GM12878 (cell line): Measurements from ENCODE around the gene ACOX1. TPM values are rescaled to one million over a fixed set of nuclear protein-coding genes. Genes with fewer than 3 reads are reported as not detected.

Experiments used
- ASH2L ChIP-seq: fragments of 300-600, 200-600 bp; sonication (generic); IDR thresholded peaks from 2 replicates; pipeline ENCODE4 v1.6.1; 2017; ENCODE audit warnings: low read depth, mild to moderate bottlenecking, borderline replicate concordance
- BCLAF1 ChIP-seq: fragments of 450-650 bp; IDR thresholded peaks from 2 replicates; pipeline ENCODE4 v1.6.1; 2017; ENCODE audit warnings: antibody characterized with exemption, mild to moderate bottlenecking, moderate library complexity
- CHD2 ChIP-seq: IDR thresholded peaks from 2 replicates; pipeline ENCODE4 v1.6.1; 2011; ENCODE audit warnings: low read depth, low read length, improper control_type of control experiment, borderline replicate concordance
- CREB1 ChIP-seq: IDR thresholded peaks from 2 replicates; pipeline ENCODE4 v1.6.1; 2012; ENCODE audit warnings: low read depth, mild to moderate bottlenecking, inconsistent platforms
- EED ChIP-seq: sonication (generic); IDR thresholded peaks from 2 replicates; pipeline ENCODE4 v1.6.1; 2016; ENCODE audit warnings: antibody characterized with exemption, low read depth
- ETV6 ChIP-seq, 2 experiments: fragments of 450-650 bp in 1 of 2; IDR thresholded peaks in 1 of 2; conservative IDR thresholded peaks in 1 of 2; 2 replicates each; pipeline ENCODE4 v1.6.1; 2014; ENCODE audit warnings: antibody characterized with exemption in 1 of 2, borderline replicate concordance in 1 of 2, low read depth in 1 of 2, mild to moderate bottlenecking in 1 of 2, moderate library complexity in 1 of 2
- FOS ChIP-seq: IDR thresholded peaks from 3 replicates; pipeline ENCODE4 v1.6.1; 2011; ENCODE audit warnings: borderline replicate concordance; ENCODE audit not compliant: insufficient read length; ENCODE audit errors: extremely low read depth
- HDGF ChIP-seq: fragments of 450-650 bp; IDR thresholded peaks from 2 replicates; pipeline ENCODE4 v1.6.1; 2016; ENCODE audit warnings: antibody characterized with exemption
- IKZF1 ChIP-seq: fragments of 450-650 bp; conservative IDR thresholded peaks from 2 replicates; pipeline ENCODE4 v1.6.1; 2017; ENCODE audit warnings: antibody characterized with exemption, mild to moderate bottlenecking
- MAX ChIP-seq: IDR thresholded peaks from 2 replicates; pipeline ENCODE4 v1.6.1; 2012; ENCODE audit warnings: low read depth, low read length, improper control_type of control experiment
- NRF1 ChIP-seq: conservative IDR thresholded peaks from 2 replicates; pipeline ENCODE4 v1.6.1; 2011; ENCODE audit warnings: mild to moderate bottlenecking, low read depth, low read length, improper control_type of control experiment
- POLR2A ChIP-seq: IDR thresholded peaks from 2 replicates; pipeline ENCODE4 v1.6.1; 2011; ENCODE audit warnings: low read depth, mild to moderate bottlenecking, low read length
- POLR2AphosphoS5 ChIP-seq: IDR thresholded peaks from 2 replicates; pipeline ENCODE4 v1.6.1; 2011; ENCODE audit warnings: mild to moderate bottlenecking, low read length, inconsistent platforms
- SIN3A ChIP-seq: IDR thresholded peaks from 2 replicates; pipeline ENCODE4 v1.6.1; 2012; ENCODE audit warnings: low read depth, low read length, improper control_type of control experiment
- SRF ChIP-seq, 2 experiments: IDR thresholded peaks; 2 replicates each; pipeline ENCODE4 v1.6.1; 2011; ENCODE audit warnings: low read depth in 2 of 2, low read length in 2 of 2, mild to moderate bottlenecking in 1 of 2, moderate library complexity in 1 of 2
- SUZ12 ChIP-seq: fragments of 200-600 bp; sonication (generic); IDR thresholded peaks from one replicate; pipeline ENCODE4 v1.6.1; 2018; ENCODE audit warnings: antibody characterized with exemption, mild to moderate bottlenecking; ENCODE audit not compliant: unreplicated experiment
- TAF1 ChIP-seq: IDR thresholded peaks from 2 replicates; pipeline ENCODE4 v1.6.1; 2011; ENCODE audit warnings: mild to moderate bottlenecking, low read depth, low read length, borderline replicate concordance
- TARDBP ChIP-seq: IDR thresholded peaks from 2 replicates; pipeline ENCODE4 v1.6.1; 2016; ENCODE audit warnings: borderline replicate concordance
- ZNF207 ChIP-seq: fragments of 450-650 bp; IDR thresholded peaks from 2 replicates; pipeline ENCODE4 v1.6.1; 2014; ENCODE audit warnings: antibody characterized with exemption, mild to moderate bottlenecking, borderline replicate concordance
- ZNF24 ChIP-seq: fragments of 450-650 bp; IDR thresholded peaks from 2 replicates; pipeline ENCODE4 v1.6.1; 2017; ENCODE audit warnings: antibody characterized with exemption, mild to moderate bottlenecking
- ZNF592 ChIP-seq: fragments of 450-650 bp; IDR thresholded peaks from 2 replicates; pipeline ENCODE4 v1.6.1; 2017; ENCODE audit warnings: mild to moderate bottlenecking, moderate library complexity
- polyA plus RNA-seq, 11 experiments: library from polyadenylated mRNA; depleted of rRNA in 4 of 11; unstranded in 6 of 11; stranded (reverse) in 5 of 11; fragments of >200 nt; fragmentation: Nextera tagmentation in 4 of 11; fragmentation: Illumina TruSeq in 1 of 11; extraction: Ambion mirVana in 4 of 11; extraction: Trizol in 1 of 11; gene quantifications; 1 replicate in 1 of 11; 2 replicates in 10 of 11; pipeline versions ENCODE4 v1.2.1 to v1.2.3, GENCODE V29; 2011 to 2016; ENCODE audit warnings: inconsistent platforms in 2 of 11, missing spikeins in 2 of 11, low read depth in 1 of 11
- total RNA-seq, 4 experiments: library from RNA; depleted of rRNA in 3 of 4; stranded (reverse); fragments of >200 nt in 3 of 4; fragmentation: Illumina TruSeq in 1 of 4; extraction: Trizol in 1 of 4; gene quantifications; 2 replicates each; pipeline versions ENCODE4 v1.2.1 to v1.2.3, GENCODE V29; 2013 to 2021
- TF ChIP-seq, protein P1 (sequence below): fragments of 450-650 bp; IDR thresholded peaks from 2 replicates; pipeline ENCODE4 v1.6.1; 2017; ENCODE audit warnings: low read depth, mild to moderate bottlenecking, moderate library complexity

Gene ACOX1
- total and polyA plus RNA-seq, 10 of the 15 experiments (the other 5 are each of a cell fraction or from before 2014, with no cell fraction given) = 6.5 to 26.2 (median 21.6) TPM

DNA sequence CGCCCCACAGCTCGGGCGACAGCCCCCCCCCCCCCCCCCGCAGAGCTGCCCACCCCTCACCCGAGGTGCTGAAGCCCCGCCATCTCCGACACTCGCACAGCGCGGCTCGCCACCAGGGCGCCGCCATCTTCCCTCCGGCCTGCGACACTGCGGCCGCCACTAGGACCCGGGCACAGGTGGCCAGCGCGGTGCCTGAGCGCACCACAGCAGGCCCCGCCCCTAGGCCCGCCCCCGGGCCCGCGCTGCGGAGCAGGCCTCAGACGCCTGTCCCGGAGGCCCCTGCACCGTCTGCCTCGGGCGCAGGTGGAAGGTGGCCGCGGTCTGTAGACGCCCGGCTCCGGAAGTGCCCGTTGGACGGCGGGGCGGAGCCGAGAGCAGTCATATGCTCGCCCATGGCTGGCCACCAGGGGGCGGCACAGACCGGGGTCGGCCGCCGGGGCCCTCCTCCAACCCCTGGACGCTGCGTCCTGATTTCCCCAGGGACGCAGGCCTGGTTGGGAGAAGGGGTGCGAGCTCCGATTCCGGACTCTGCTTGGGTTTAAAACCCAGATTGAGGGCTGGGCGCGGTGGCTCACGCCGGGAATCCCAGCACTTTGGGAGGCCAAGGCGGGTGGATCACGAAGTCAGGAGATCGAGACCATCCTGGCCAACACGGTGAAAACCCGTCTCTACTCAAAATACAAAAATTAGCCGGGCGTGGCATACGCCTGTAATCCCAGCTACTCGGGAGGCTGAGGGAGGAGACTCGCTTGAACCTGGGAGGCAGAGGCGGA is 74.0 kb downstream of the ACOX1 start, which contains the start of gene MRPL38 (continued):
- TF ChIP-seq ETV6 (conservative IDR thresholded peaks at IDR 0.05 in 1 of 2, IDR thresholded peaks at IDR 0.05 in 1 of 2; ENCODE audit: borderline replicate concordance in 1 of 2, low read depth in 1 of 2) = no peak
- TF ChIP-seq SRF (IDR thresholded peaks at IDR 0.05; ENCODE audit: low read depth in 2 of 2, low read length in 2 of 2) = 0 out of 4 replicates have a peak, but pooled peaks of 1 of the 2 experiments have one; percentile 28
- TF ChIP-seq HDGF = peak; percentile 92
- TF ChIP-seq ZNF207 = peak; percentile 97
- peak; percentile 73 for TF ChIP-seq EED
- no peak for TF ChIP-seq FOS
- TF ChIP-seq MAX = peak; percentile 88
- TF ChIP-seq IKZF1 = peak; percentile 95
- TF ChIP-seq SUZ12 = no peak
- no peak for TF ChIP-seq CHD2
- TF ChIP-seq TAF1 = peak; percentile 85; the same call in 1 of the 2 replicates
- TF ChIP-seq POLR2A = peak; percentile 91
- no peak for TF ChIP-seq BCLAF1
- 0 out of 2 replicates have a peak, but pooled peaks have one; percentile 59 for TF ChIP-seq ZNF24
- peak; percentile 56; the same call in 1 of the 2 replicates for TF ChIP-seq CREB1
- peak; percentile 64; the same call in 1 of the 2 replicates for TF ChIP-seq TARDBP
- peak; percentile 56; the same call in 1 of the 2 replicates for TF ChIP-seq POLR2AphosphoS5
- TF ChIP-seq ZNF592 = peak; percentile 90
- 0 out of 2 replicates have a peak, but pooled peaks have one; percentile 2 for TF ChIP-seq NRF1
- TF ChIP-seq ASH2L = no peak
- TF ChIP-seq, protein P1, sequence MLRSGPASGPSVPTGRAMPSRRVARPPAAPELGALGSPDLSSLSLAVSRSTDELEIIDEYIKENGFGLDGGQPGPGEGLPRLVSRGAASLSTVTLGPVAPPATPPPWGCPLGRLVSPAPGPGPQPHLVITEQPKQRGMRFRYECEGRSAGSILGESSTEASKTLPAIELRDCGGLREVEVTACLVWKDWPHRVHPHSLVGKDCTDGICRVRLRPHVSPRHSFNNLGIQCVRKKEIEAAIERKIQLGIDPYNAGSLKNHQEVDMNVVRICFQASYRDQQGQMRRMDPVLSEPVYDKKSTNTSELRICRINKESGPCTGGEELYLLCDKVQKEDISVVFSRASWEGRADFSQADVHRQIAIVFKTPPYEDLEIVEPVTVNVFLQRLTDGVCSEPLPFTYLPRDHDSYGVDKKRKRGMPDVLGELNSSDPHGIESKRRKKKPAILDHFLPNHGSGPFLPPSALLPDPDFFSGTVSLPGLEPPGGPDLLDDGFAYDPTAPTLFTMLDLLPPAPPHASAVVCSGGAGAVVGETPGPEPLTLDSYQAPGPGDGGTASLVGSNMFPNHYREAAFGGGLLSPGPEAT = peak; percentile 72
- TF ChIP-seq SIN3A = peak; percentile 67
